Epithelial cell of proximal tubule (primary cell): ENCODE measurements around the gene ALKBH5. TPM values are rescaled to one million over a fixed set of nuclear protein-coding genes. Genes with fewer than 3 reads are reported as not detected.

Experiments
- DNase-seq: peaks from one replicate; pipeline ENCODE4 v3.0.0-alpha.2; 2011; ENCODE audit warnings: low read depth
- H3K4me3 ChIP-seq: 2 replicates; pipeline ENCODE4 v1.5.1; 2011; ENCODE audit warnings: low read depth, mild to moderate bottlenecking, low read length
- CTCF ChIP-seq: conservative IDR thresholded peaks from 2 replicates; pipeline ENCODE4 v1.5.1; 2012; ENCODE audit warnings: low read depth, mild to moderate bottlenecking, low read length
- total RNA-seq: library from RNA; depleted of rRNA; stranded (reverse); fragments of >200 nt; gene quantifications from 2 replicates; pipeline ENCODE4 v1.2.3, GENCODE V29; 2015

Gene ALKBH5
- total RNA-seq, 1 donor from 2014 or later = 81.2 TPM

DNA sequence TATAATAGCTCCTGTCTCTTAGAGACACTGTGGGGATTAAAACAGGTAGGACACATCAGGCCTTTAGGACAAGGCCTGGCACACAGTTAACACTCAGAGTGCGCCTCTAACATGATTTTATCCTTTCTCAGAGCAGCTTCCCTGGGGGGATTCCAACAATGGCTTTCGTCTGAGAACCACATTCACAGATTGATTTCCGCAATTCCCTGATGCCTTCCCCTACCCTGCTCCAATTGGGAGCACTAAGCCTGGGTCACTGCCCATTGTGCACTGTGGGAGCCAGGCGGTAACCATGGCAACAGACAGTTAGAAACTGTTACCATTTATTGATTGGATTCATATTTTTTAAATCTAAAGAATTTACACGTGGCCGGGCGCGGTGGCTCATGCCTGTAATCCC, 5.9 kb upstream of the ALKBH5 start:
- no peak for DNase-seq
- no peak for TF ChIP-seq CTCF
- H3K4me3 ChIP-seq = no peak overlapping the region

DNA sequence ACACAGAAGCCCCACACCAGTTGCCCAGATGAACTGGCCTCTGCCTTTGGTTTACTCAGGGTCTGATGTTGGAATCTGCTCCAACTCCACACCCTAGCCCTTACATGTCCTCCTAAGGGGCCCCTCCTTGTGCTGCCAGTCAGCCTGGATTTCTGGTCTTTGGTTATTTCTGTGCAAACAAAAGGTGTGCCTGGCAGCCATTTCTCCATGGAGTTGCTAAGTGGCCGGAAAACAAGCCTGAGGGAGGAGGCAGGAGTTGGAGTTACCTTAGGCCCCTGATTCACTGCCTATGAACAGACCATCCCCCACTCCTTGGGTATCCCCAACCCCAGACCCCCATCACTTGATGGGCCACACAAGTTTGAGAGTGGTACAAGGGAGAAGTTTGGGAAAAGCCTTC, 4.4 kb upstream of the ALKBH5 start:
- TF ChIP-seq CTCF = no peak
- no peak for DNase-seq
- no peak overlapping the region for H3K4me3 ChIP-seq

GRCh38 chr17:18179804-18180203, 3.8 kb upstream of the ALKBH5 start:
- no peak for DNase-seq
- no peak for TF ChIP-seq CTCF
- H3K4me3 ChIP-seq = no peak overlapping the region

GRCh38 chr17:18181358-18181757, 2.3 kb upstream of the ALKBH5 start:
- TF ChIP-seq CTCF = no peak
- no peak overlapping the region for H3K4me3 ChIP-seq
- no peak for DNase-seq

- peak overlapping the region; percentile 77 for H3K4me3 ChIP-seq
- no peak for DNase-seq
- TF ChIP-seq CTCF = no peak
Observed at GRCh38 chr17:18182110-18182977, 1.3 kb upstream of the ALKBH5 start.

DNA sequence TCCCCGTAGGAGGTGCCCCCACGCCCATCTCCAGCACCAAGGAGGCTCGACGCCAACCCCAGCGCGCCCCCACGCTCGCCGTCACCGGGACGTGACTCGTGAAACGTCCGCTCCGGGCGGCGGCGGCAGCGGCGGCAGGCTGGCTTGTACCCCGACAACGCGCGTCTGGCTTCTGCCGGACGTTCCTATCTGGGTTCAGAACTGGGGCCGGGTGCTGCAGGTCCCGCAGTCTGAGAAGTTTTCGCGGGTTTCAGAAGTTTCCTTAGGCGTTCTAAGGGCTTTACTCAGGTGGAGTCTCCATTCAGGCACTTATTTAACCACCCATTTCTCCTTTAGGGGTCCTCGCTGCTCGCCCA, 672 bp upstream of the ALKBH5 start:
- DNase-seq = no peak
- TF ChIP-seq CTCF = no peak
- peak overlapping the region; percentile 77 for H3K4me3 ChIP-seq
